COLO829 (cell line): ENCODE data around the gene CCDC82.
A peak's percentile ranks its signal among the peaks of the same experiment; 100 is the strongest.
"Not testable (repeated sequence)": the region's sequence is repeated elsewhere in the genome, so short reads cannot be mapped to it uniquely, and the experiment has no call there.

Source experiments
- DNase-seq: peaks from one replicate; pipeline ENCODE4 v3.0.0; 2012; ENCODE audit warnings: low spot score

Gene CCDC82

DNA sequence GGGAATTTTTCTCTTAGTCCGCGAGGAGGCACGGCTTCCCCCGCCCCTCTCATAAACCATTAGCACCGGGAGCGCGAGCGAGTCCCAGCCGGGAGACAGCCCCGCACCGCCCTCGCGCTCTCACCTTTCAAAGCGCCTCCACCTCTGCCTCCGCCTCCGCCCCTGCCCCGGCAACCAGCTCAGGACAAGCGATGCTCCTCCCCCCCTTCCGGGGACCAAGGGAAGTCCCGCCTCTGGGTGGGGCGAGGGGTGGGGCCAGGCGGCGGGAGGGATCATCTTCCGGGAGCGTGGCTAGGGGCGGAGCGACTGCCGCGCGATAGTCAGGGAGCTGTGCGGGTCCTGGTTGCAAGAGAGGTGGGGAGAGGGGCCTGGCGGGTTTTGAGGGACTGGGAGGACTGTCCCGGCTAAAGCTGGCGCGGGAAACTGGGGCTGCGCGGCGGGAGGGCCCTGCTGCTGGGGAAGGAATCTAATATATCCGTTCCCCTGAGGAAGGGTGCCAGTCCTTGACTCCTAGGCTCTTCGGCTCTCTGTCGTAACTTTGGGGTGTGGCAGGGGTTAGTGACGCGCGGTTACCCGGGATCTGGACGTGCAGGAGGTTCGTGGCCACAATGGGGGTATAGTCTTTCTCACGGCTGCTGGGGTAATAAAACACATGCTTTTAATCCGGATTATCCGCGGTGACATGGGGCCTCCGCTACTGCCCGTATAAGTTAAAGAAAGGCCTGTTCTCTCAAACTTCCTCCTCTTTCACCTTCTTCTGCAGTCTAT lies at the start of gene CCDC82, which contains the start of gene JRKL:
Gene CCDC82, minus strand, starts transcription at position 193 of the 768 bp plus-strand sequence. CDS start 5,165 bp downstream, outside the sequence.
Gene JRKL, plus strand, starts transcription at position 294 of the 768 bp plus-strand sequence. CDS start 637 bp downstream, outside the sequence.
- DNase-seq, result peak; percentile 95

DNA sequence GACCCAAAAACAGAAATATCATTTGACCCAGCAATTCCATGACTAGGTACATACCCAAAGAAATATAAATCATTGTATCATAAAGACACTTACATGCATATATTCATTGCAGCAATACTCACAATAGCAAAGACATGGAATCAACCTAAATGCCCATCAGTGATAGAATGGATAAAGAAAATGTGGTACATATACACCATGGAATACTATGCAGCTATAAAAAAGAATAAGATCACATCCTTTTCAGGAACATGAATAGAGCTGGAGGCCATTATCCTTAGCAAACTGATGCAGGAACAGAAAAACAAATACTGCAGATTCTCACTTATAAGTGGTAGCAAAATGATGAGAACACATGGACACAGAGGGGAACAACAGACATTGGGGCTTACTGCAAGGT lies 42.9 kb upstream of the CCDC82 start:
- DNase-seq, result not testable (repeated sequence)

DNA sequence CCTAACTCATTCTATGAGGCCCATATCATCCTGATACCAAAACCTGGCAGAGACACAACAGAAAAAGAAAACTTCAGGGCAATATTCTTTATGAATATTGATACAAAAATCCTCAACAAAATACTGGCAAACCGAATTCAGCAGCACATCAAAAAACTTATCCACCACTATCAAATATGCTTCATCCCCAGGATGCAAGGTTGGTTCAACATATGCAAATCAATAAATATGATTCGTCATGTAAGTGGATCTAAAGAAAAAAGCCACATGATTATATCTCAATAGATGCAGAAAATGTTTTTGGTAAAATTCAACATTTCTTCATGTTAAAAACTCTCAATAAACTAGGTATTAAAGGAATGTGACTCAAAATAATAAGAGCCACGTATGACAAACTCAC lies 41.0 kb upstream of the CCDC82 start:
- DNase-seq, result no peak

DNA sequence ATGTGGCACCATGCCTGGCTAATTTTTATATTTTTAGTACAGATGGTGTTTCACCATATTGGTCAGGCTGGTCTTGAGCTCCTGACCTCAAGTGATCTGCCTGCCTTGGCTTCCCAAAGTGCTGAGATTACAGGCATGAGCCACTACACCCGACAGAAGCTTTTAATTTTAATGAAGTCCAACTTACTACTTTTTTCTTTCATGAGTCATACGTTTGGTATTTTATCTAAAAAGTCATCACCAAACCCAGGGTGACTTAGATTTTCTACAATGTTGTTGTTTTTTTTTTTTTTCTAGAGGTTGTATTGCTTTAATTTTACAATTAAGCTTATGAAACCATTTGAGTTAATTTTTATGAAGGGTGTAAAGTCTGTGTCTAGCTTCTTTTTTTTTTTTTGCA lies 35.0 kb upstream of the CCDC82 start:
- no peak for DNase-seq

DNA sequence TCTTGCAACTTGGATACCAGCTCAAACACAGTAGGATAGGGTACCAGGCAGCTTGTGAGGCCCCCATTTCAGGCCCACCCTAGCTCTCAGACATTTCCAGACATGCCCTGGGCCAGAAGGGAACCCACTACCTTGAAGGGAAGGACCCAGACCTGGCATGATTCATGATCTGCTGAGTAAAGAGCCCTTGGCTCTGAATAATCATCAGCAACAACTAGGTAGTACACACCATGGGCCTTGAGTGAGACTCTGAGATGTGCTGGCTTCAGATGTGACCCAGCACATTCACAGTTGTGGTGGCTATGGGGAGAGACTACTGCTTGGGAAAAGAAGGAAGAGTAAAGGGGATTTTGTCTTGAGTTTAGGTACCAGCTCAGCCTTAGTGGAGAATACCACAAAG lies 23.7 kb upstream of the CCDC82 start:
- no peak for DNase-seq

DNA sequence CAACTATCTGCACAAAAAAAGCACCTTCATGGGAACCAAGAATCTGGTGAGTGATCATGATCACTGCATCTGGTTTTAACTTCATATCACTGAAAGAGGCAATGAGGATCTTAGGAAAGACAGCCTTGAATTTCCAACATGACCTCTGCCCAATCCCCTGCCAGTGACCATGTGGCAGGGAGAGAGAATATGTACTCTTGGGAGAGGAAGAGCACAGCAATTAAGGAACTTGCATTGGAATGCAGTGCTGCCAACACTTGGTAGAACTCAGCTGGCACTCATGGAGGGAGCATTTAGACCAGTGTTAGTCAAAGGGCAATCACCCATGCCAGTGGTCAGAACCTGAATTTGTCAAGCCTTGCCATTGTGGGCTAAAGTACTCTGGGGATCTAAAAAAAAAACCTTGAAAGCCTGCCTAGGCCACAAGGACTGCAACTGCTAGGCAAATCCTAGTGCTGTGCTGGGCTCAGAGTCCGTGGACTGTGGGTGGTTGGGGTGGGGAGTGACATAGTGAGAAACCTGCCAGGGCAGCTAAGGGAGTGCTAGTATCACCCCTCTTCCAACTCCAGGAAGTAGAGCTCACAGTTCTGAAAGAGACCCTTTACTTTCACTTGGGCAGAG lies 23.2 kb upstream of the CCDC82 start:
- no peak for DNase-seq

DNA sequence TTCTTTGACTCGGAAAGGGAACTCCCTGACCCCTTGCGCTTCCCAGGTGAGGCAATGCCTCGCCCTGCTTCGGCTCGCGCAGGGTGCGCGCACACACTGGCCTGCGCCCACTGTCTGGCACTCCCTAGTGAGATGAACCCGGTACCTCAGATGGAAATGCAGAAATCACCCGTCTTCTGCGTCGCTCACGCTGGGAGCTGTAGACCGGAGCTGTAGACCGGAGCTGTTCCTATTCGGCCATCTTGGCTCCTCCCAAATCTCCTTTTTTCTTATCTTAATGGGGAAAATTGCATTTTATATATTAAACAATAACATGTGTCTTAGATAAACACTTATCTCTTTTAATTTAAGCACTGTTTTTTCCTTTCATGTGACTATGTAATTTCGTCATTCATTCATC lies 21.7 kb upstream of the CCDC82 start:
- DNase-seq, result not testable (repeated sequence)

DNA sequence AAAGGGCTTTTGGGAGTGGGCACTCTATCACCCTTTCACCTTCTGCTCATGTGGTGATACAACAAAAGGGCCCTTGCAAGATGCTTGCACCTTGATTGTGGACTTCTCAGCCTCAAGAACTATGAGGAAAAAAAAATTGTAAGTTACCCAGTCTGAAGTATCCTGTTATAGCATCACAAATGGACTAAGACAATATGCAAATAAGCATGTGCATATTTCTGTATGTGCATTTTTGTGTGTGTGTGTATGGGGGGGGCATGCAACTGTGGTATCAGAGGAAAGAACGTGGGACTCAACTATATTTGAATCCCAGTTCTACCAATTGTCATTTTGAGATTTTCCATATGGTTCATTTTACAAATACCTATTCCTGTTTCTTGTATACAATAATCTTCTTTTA lies 11.0 kb upstream of the CCDC82 start:
- no peak for DNase-seq

DNA sequence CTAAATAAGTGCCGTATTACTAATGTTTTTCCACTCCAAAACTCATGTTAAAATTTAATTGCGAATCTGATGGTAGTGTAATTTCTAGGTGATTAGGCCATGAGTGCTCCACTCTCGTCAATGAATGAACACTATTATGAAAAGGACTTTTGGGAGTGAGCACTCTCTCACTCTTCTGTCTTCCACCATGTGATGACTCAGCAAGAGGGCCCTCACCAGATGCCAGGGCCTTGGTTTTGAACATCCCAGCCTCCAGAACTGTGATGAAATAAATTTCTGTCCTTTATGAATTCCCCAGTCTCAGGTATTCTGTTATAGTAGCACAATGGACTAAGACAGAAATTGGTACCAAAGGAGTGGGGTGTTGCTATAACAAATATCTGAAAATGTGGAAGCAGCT lies 8.2 kb upstream of the CCDC82 start:
- no peak for DNase-seq

DNA sequence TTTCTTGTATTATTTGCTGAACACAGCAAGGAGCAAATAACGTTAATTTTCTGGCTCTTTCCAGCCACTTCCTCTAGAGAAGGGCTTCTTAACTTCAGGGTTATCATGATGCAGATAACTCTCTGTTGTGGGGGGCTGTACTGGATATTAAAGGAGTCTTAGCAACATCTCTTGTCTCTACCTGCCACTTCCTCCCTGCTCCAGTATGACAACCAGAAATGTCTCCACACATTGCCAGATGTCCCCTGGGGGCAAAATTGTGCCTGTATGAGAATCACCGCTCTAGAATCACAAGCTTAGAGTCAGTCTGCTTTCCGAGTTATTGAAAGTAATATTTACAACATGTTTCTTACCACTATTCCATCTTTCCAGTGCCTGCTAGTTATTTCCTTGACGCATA lies 6.9 kb upstream of the CCDC82 start:
- DNase-seq, result no peak

DNA sequence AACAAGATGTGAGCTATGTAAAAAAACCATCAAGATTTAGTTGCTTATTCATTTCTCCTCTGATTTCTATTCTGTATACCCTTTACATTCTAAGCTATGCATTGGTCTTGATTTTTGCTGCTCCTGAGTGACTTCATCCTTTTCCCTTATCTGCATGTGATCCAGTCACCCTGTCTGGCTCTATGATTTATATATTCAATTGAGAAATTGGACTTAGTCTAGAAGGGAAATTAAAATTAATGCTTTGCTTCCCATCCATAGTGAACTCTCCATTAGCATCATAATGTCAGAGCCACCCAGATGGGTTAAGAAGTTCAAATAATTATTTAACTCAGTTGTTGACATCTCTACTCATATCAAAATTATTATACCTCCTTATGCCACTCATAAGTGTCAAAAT lies 5.1 kb upstream of the CCDC82 start:
- no peak for DNase-seq

DNA sequence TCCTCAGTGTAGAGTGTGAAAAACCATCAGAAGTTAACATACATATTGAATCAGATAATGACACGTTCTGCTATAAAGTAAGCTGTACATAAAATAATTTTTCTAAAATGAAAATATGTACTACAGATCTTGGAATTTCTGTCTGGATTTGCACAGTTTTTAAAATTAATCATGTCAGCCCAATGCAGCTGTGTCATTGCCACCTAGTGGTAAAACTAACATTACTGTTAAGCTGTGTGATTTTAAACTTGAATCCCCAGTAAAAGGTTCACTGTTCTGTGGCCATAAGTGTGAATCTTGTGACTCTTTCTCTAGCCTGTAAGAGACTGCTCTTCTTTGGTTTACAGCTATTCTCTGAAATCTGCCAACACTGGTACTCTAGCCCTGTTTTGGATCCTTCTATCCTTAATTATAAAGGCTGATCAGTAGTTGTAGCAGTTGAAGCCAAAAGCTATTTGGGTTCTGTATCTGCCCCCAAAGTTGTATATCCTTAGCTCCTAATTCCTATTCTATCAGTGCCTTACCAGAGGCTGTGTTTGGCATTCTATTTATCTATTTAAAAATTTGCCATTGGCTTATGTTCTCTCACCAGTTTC lies 4.1 kb upstream of the CCDC82 start:
- peak; percentile 40 for DNase-seq

DNA sequence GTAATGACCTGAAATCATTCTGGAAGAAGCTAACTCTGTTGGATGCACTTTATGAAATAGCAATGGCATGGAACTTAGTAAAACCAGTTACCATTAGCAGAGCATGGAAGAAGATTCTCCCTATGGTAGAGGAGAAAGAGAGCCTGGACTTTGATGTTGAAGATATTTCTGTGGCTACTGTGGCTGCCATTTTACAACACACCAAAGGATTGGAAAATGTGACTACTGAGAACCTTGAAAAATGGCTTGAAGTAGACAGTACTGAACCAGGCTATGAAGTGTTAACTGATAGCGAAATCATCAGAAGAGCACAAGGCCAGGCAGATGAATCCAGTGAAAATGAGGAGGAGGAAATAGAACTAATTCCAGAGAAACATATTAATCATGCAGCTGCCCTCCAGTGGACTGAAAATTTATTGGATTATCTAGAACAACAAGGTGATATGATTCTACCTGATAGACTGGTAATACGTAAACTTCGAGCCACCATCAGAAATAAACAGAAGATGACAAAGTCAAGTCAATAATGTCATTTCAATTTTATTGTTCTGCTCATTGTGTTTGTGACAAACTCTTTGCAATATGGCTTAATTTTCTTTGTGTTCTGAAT lies 2.1 kb upstream of the CCDC82 start:
- DNase-seq, result no peak

DNA sequence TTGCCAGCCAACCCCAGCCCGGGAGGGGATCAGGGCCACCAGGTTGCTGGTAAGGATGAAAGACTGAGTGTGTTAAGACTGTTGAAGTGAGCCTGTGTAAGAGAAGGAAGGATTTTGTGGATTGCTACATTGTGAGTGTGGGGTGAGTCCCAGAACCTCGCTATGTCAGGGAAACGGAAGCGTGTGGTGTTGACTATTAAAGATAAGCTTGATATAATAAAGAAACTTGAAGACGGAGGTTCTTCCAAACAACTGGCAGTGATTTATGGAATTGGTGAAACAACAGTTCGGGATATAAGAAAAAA lies 728 bp upstream of the CCDC82 start:
- no peak for DNase-seq

DNA sequence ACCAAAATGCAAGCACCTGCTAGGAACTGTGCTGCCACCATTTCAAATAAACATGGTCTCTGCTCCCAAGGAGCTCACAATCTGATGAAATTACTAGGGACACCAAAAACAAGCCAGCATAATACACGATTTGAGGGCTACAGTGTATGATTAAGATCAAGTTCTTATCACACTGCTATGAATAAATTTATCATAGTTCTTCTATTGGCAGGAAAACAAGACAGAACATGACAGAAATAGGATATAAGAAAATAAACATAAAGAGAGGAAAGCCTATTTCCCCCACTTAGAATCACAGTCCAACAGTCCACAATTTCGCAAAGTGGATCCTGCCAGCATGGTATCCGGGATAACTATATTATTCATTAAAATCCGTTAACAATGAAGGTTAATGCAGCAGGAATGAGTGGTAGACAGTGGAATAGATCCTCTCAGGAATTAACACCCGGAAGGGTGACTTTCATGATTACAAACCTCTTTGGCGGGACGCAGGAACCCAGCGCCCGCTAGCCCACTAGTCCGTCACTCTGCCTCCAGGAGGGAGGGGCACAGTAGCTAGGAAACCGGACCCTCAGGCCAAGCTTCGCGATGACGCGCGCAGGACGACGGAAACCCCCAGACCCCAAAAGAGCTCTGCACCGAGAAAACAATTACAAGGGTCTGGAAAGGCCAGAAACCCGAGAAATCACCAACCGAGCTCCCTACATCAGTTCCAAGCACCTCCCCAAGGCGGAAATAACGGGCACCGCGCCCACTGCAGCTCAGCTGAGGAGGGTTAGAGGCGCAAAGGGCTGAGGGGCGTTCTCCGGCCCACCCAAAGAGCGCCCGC lies 607 bp downstream of the CCDC82 start:
- no peak for DNase-seq

DNA sequence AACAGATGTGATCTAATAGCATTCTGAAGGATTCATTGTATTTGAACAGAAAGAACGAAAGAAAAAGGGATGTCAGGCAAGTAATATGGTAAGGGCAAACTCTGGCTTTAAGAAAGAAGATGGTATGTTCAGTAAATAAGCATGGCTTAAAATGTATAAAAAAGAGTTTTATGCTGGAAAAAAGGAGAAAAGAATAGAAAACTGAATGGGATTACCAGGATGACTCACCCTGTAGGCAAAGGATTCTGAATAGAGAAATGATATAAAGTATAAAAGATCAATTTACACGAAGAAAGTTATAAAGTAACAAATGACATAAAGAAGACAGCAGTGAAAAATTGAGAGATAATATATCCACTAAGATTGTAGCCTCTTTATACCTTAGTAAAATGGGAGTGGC lies 4.5 kb downstream of the CCDC82 start:
- no peak for DNase-seq

DNA sequence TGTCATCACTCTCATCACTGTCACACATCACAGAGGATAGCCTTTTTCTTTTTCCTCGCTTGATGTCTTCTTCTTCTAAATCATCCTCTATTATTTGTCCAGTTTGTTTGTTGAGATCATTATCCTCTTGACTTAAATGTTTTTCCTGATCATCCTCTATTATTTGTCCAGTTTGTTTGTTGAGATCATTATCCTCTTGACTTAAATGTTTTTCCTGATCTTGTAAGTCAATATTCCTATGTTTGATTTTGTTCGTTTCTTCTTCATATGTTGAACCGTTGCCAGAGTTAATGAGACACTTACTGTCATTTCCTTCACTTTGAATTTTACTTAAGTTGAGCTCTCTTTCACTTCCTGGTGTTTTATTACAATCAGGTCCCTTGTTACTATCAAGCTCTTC lies 5.6 kb downstream of the CCDC82 start:
- no peak for DNase-seq

DNA sequence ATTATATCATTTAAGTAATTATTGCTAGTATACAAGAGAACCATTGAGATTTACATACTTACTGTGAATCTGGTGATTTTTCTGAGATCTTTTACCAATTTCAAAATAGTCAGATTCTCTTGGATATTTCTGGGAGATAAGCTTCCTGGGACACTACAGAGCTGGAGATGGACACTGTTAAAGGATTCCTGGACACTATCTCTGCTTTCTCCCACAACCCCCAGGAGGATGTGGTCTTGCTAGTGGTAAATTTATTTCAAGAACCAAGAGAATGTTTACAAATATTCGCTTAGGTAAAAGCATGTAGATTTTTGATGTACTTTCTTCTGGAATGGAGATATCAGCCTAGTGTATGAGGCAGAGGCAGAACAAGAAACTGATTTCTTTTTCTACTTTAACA lies 12.9 kb downstream of the CCDC82 start:
- no peak for DNase-seq

DNA sequence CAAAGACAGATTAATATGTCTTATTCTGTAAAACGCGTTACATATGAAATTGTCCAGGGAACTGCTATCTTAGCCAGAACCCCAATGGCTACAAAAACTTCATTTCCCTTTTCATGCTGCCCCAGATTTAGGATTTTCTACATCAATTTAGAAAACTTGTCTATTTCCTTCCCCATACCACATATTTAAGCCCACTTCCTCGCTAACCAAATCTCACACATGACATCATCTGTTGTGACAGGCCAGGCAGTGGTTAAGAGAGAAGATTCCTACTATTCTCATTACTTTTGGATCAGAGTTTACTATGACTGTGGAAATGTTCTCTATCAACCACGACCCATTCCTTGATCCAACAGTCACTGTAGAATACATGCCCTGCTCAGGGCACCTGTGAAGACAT lies 15.9 kb downstream of the CCDC82 start:
- no peak for DNase-seq

DNA sequence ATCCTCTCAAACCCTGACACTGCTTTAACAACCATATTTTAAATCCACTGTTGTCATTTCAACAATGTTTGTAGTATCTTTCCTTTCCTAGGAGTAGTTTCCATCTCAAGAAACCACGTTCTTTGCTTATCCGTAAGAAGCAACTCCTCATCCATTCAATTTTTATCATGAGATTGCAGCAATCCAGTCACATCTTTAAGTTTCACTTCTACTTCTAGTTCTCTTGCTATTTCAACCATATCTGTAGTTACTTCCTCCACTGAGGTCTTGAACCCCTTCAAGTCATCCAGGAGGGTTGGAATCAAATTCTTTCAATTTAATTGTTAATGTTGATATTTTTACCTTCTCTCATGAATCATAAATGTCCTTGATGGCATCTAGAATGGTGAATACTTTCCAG lies 22.4 kb downstream of the CCDC82 start:
- no peak for DNase-seq

DNA sequence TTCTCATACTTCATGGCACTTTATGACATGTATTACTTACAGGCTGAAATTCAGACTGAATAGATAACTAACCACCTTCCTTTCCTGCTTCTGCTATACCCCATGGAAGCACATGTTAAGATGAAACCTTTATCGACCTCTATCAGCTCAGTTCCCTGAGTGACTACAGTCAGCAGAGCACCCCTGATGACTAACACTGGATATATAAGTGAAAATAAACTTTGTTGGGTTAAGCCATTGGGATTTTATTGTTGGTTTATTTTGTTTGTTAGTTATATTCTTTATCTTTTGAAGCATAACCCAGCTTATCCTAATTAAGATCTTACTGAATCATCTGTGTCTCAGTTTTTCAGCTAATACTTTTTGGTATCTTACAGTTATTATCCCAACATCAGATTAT lies 23.7 kb downstream of the CCDC82 start:
- no peak for DNase-seq

DNA sequence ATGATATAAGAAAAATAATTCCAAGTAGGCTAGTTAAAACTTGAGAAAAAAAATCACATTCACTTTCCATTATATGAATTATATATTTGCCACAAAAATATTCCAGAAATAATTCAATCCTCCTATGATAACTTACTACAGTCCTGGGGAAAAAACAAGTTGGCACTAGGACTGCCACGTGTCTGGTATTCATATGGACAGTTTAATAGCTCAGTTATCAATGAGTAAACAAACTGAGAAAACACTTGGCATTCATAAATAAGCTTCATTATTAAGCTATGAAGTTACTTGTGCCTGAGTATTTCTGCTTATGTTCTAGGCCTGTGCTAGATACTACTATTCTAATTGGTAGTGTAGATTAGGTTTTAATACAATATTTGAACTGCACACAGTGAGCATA lies 24.2 kb downstream of the CCDC82 start:
- DNase-seq, result no peak
